Neuron (in vitro differentiated cells): ENCODE measurements around the gene LRRC4B.

Source experiments
- H2AFZ ChIP-seq: one replicate; pipeline ENCODE4 v1.6.1; 2013; ENCODE audit warnings: low read depth, mild to moderate bottlenecking, inconsistent platforms, low read length, moderate library complexity
- H3K27me3 ChIP-seq: one replicate; pipeline ENCODE4 v1.6.1; 2013; ENCODE audit warnings: low read length; ENCODE audit not compliant: insufficient read depth
- H3K36me3 ChIP-seq: one replicate; pipeline ENCODE4 v1.6.1; 2013; ENCODE audit warnings: low read length; ENCODE audit not compliant: insufficient read depth
- H3K4me1 ChIP-seq: one replicate; pipeline ENCODE4 v1.6.1; 2013; ENCODE audit warnings: low read length; ENCODE audit not compliant: insufficient read depth
- H3K4me3 ChIP-seq: 2 replicates; pipeline ENCODE4 v1.5.1; 2013; ENCODE audit warnings: mild to moderate bottlenecking, low read length, moderate library complexity
- H3K9me3 ChIP-seq: one replicate; pipeline ENCODE4 v1.6.1; 2013; ENCODE audit warnings: low read length

Gene LRRC4B

GRCh38 chr19:50510121-50510670 is 58.0 kb downstream of the LRRC4B start:
- Histone ChIP-seq H3K4me3 (peak overlapping the region; percentile 77), H3K4me1 (peaks cover 65% of the 10 kb centered on the region), H2AFZ (peak overlapping the region; percentile 49), H3K27me3 (no peaks in the 10 kb centered on the region), H3K9me3 (no peaks in the 10 kb centered on the region), H3K36me3 (no peaks in the 10 kb centered on the region)

- no peaks in the 10 kb centered on the region for H3K27me3 ChIP-seq
- H2AFZ ChIP-seq = no peak overlapping the region
- no peak overlapping the region for H3K4me3 ChIP-seq
- H3K4me1 ChIP-seq = peaks cover 57% of the 10 kb centered on the region
- H3K9me3 ChIP-seq = no peaks in the 10 kb centered on the region
- no peaks in the 10 kb centered on the region for H3K36me3 ChIP-seq
These were observed 58.9 kb downstream of the LRRC4B start for GRCh38 chr19:50509366-50509765.

- Histone ChIP-seq H3K27me3 (no peaks in the 10 kb centered on the region), H3K9me3 (no peaks in the 10 kb centered on the region), H3K4me1 (peaks cover 51% of the 10 kb centered on the region), H2AFZ (no peak overlapping the region), H3K4me3 (no peak overlapping the region), H3K36me3 (no peaks in the 10 kb centered on the region)
These were observed 59.4 kb downstream of the LRRC4B start for GRCh38 chr19:50508843-50509190.

- no peaks in the 10 kb centered on the region for H3K36me3 ChIP-seq
- peaks cover 37% of the 10 kb centered on the region for H3K4me1 ChIP-seq
- no peak overlapping the region for H3K4me3 ChIP-seq
- H3K27me3 ChIP-seq = no peaks in the 10 kb centered on the region
- no peaks in the 10 kb centered on the region for H3K9me3 ChIP-seq
- no peak overlapping the region for H2AFZ ChIP-seq
These were observed 60.9 kb downstream of the LRRC4B start for GRCh38 chr19:50507376-50507775.

GRCh38 chr19:50506700-50507099 is 61.5 kb downstream of the LRRC4B start:
- no peak overlapping the region for H3K4me3 ChIP-seq
- H3K4me1 ChIP-seq = peaks cover 35% of the 10 kb centered on the region
- no peaks in the 10 kb centered on the region for H3K27me3 ChIP-seq
- no peaks in the 10 kb centered on the region for H3K36me3 ChIP-seq
- no peak overlapping the region for H2AFZ ChIP-seq
- no peaks in the 10 kb centered on the region for H3K9me3 ChIP-seq

GRCh38 chr19:50505856-50506611 is 62.2 kb downstream of the LRRC4B start:
- no peak overlapping the region for H2AFZ ChIP-seq
- no peaks in the 10 kb centered on the region for H3K9me3 ChIP-seq
- H3K27me3 ChIP-seq = no peaks in the 10 kb centered on the region
- H3K4me3 ChIP-seq = no peak overlapping the region
- H3K4me1 ChIP-seq = peaks cover 39% of the 10 kb centered on the region
- H3K36me3 ChIP-seq = no peaks in the 10 kb centered on the region

- Histone ChIP-seq H3K27me3 (no peaks in the 10 kb centered on the region), H3K4me3 (no peak overlapping the region), H3K4me1 (peaks cover 28% of the 10 kb centered on the region), H3K9me3 (no peaks in the 10 kb centered on the region), H3K36me3 (no peaks in the 10 kb centered on the region), H2AFZ (no peak overlapping the region)
These were observed 66.4 kb downstream of the LRRC4B start for GRCh38 chr19:50501568-50502475.

GRCh38 chr19:50501186-50501567 is 67.1 kb downstream of the LRRC4B start:
- Histone ChIP-seq H3K36me3 (no peaks in the 10 kb centered on the region), H2AFZ (no peak overlapping the region), H3K4me3 (no peak overlapping the region), H3K4me1 (peaks cover 33% of the 10 kb centered on the region), H3K27me3 (no peaks in the 10 kb centered on the region), H3K9me3 (no peaks in the 10 kb centered on the region)

GRCh38 chr19:50500753-50501151 is 67.5 kb downstream of the LRRC4B start:
- Histone ChIP-seq H3K4me3 (no peak overlapping the region), H3K27me3 (no peaks in the 10 kb centered on the region), H2AFZ (no peak overlapping the region), H3K9me3 (no peaks in the 10 kb centered on the region), H3K36me3 (no peaks in the 10 kb centered on the region), H3K4me1 (peaks cover 33% of the 10 kb centered on the region)

GRCh38 chr19:50500060-50500752 is 68.0 kb downstream of the LRRC4B start:
- no peak overlapping the region for H2AFZ ChIP-seq
- H3K4me1 ChIP-seq = peaks cover 33% of the 10 kb centered on the region
- no peak overlapping the region for H3K4me3 ChIP-seq
- no peaks in the 10 kb centered on the region for H3K9me3 ChIP-seq
- no peaks in the 10 kb centered on the region for H3K36me3 ChIP-seq
- H3K27me3 ChIP-seq = no peaks in the 10 kb centered on the region

- peaks cover 33% of the 10 kb centered on the region for H3K4me1 ChIP-seq
- no peak overlapping the region for H2AFZ ChIP-seq
- H3K4me3 ChIP-seq = no peak overlapping the region
- no peaks in the 10 kb centered on the region for H3K27me3 ChIP-seq
- H3K36me3 ChIP-seq = no peaks in the 10 kb centered on the region
- no peaks in the 10 kb centered on the region for H3K9me3 ChIP-seq
These were observed 69.8 kb downstream of the LRRC4B start for GRCh38 chr19:50498219-50499056.

GRCh38 chr19:50497022-50497405 is 71.2 kb downstream of the LRRC4B start:
- Histone ChIP-seq H3K4me1 (peaks cover 36% of the 10 kb centered on the region), H3K27me3 (no peaks in the 10 kb centered on the region), H3K36me3 (no peaks in the 10 kb centered on the region), H2AFZ (peak overlapping the region; percentile 44), H3K4me3 (no peak overlapping the region), H3K9me3 (no peaks in the 10 kb centered on the region)
